ENCODE data around the gene PJA2.
A peak's percentile ranks its signal among the peaks of the same experiment; 100 is the strongest.
"Not testable (repeated sequence)": the region's sequence is repeated elsewhere in the genome, so short reads cannot be mapped to it uniquely, and the experiment has no call there.

PJA2 gene

DNA sequence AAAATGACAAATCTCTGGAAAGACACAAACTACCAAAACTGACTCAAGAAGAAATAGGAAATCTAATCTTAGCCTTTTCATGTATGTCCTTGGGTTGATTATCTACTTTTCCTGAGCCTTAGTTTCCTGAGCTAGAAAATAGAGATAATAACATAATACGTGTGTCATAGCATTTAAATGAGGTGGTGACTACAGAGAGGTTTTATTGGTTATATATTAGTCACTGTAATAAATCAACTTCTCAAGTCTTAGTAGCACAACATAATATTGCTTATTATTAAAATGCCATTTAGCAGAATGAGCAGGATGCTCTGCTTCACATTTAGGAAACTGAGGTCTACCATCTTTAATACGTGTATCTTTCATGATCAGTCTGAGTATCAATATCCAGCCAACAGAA, 7.1 kb upstream of the PJA2 start:
- TF ChIP-seq CTCF (conservative IDR thresholded peaks at IDR 0.05; ENCODE audit: control insufficient read depth, insufficient read depth, low read depth, low read length): no peak
- no peak overlapping the region for H3K4me3 ChIP-seq (ENCODE audit: control insufficient read depth, low read depth, low read length)
- peak; percentile 30 for DNase-seq (ENCODE audit: low read depth)

- H3K4me3 ChIP-seq (ENCODE audit: control insufficient read depth, low read depth, low read length): not testable (repeated sequence)
- peak; percentile 36 for DNase-seq (ENCODE audit: low read depth)
These were observed 4.2 kb upstream of the PJA2 start for GRCh38 chr5:109413921-109414461.

- no peak for TF ChIP-seq CTCF (conservative IDR thresholded peaks at IDR 0.05; ENCODE audit: control insufficient read depth, insufficient read depth, low read depth, low read length)
- DNase-seq (ENCODE audit: low read depth): peak; percentile 31
- H3K4me3 ChIP-seq (ENCODE audit: control insufficient read depth, low read depth, low read length): no peak overlapping the region
These were observed 3.7 kb upstream of the PJA2 start for GRCh38 chr5:109413458-109413857.

DNA sequence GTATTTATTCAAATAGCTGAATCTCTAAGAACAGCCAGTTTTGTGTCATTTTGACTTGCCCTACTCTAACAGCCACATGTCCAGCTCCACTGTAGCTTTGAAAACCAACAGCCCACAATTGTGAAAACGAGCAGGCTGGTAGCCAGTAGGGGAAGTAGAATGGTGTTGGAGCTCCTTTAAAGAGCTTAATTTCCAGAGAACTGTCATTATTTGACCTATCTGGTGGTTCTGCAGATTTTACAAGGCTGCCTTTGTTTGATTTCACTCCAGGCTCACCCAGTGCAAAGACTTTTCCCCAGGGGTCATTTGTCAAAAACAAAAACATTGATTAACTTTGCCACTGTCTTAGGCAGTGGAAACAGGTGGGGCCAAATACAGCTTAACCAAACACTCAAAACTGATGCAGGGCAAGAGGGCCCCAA, 3.2 kb upstream of the PJA2 start:
- no peak for TF ChIP-seq CTCF (conservative IDR thresholded peaks at IDR 0.05; ENCODE audit: control insufficient read depth, insufficient read depth, low read depth, low read length)
- no peak for DNase-seq (ENCODE audit: low read depth)
- H3K4me3 ChIP-seq (ENCODE audit: control insufficient read depth, low read depth, low read length): no peak overlapping the region

- peak; percentile 97 for DNase-seq (ENCODE audit: low read depth)
- TF ChIP-seq CTCF (conservative IDR thresholded peaks at IDR 0.05; ENCODE audit: control insufficient read depth, insufficient read depth, low read depth, low read length): no peak
- no peak overlapping the region for H3K4me3 ChIP-seq (ENCODE audit: control insufficient read depth, low read depth, low read length)
These were observed 1.9 kb upstream of the PJA2 start for GRCh38 chr5:109411627-109412026.

GRCh38 chr5:109411149-109411514, 1.4 kb upstream of the PJA2 start:
- no peak for TF ChIP-seq CTCF (conservative IDR thresholded peaks at IDR 0.05; ENCODE audit: control insufficient read depth, insufficient read depth, low read depth, low read length)
- H3K4me3 ChIP-seq (ENCODE audit: control insufficient read depth, low read depth, low read length): peak overlapping the region; percentile 75
- DNase-seq (ENCODE audit: low read depth): no peak

DNA sequence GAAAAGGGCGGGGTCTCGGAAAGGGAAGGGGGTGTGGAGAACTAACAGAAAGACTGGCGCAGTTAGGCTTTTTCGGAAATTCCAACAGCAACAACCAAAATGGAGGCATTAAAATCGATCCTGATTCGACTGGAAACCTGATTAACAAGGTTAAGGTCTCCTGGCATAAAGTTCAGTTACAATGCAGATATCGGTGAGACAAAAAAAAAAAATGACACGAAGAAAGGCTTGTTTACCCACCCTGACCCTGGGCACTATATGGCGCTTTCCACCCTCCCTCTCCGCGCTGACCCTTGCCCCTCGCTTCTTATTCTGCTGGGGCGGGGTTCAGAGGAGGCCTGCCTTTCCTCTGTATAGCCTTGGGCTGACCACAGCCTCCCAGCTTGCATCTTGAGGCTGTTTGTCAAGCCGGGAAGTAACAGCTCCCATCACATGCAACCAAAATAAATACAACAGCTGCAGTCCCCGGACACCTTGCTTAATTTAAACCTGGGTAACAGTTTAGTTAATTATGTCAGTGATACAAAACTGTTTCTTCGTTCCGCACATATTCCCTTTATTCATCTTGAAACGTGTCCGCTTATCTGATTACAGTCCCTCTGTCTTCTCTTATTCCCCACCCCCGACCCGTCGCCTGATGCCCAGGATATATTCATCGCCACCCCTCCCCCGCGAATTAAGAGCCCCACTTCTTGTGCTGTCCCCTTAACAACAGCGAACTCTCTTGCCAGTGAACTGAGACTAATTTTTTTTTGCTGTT, 795 bp upstream of the PJA2 start:
- DNase-seq (ENCODE audit: low read depth): peak; percentile 88
- peak overlapping the region; percentile 75 for H3K4me3 ChIP-seq (ENCODE audit: control insufficient read depth, low read depth, low read length)
- TF ChIP-seq CTCF (conservative IDR thresholded peaks at IDR 0.05; ENCODE audit: control insufficient read depth, insufficient read depth, low read depth, low read length): no peak

Data from fibroblast of mammary gland (primary cell).